DMS79 (cell line): ENCODE measurements around the gene SCUBE1.
A peak's percentile ranks its signal among the peaks of the same experiment; 100 is the strongest.

ENCODE experiments used
- DNase-seq: peaks from one replicate; lab custom pipeline; 2025; lab: John Stamatoyannopoulos, UW

SCUBE1 gene

GRCh38 chr22:43236411-43237166 lies 106.6 kb downstream of the SCUBE1 start:
- DNase-seq = no peak

- no peak for DNase-seq
These were observed 107.4 kb downstream of the SCUBE1 start for GRCh38 chr22:43235445-43236409.

- DNase-seq = no peak
These were observed 108.7 kb downstream of the SCUBE1 start for GRCh38 chr22:43234264-43234988.

- DNase-seq = no peak
These were observed 109.6 kb downstream of the SCUBE1 start for GRCh38 chr22:43233529-43233928.

- DNase-seq = no peak
These were observed 110.7 kb downstream of the SCUBE1 start for GRCh38 chr22:43232445-43232844.

GRCh38 chr22:43231724-43232034 lies 111.5 kb downstream of the SCUBE1 start:
- no peak for DNase-seq

- DNase-seq = peak; percentile 67
These were observed 112.0 kb downstream of the SCUBE1 start for GRCh38 chr22:43230971-43231723.

GRCh38 chr22:43230571-43230970 lies 112.6 kb downstream of the SCUBE1 start:
- no peak for DNase-seq

- DNase-seq = no peak
These were observed 114.3 kb downstream of the SCUBE1 start for GRCh38 chr22:43228863-43229262.

- no peak for DNase-seq
These were observed 114.8 kb downstream of the SCUBE1 start for GRCh38 chr22:43228330-43228729.

GRCh38 chr22:43227239-43227630 lies 115.9 kb downstream of the SCUBE1 start:
- no peak for DNase-seq

- DNase-seq = no peak
These were observed 116.6 kb downstream of the SCUBE1 start for GRCh38 chr22:43226377-43227238.

- no peak for DNase-seq
These were observed 117.6 kb downstream of the SCUBE1 start for GRCh38 chr22:43225609-43226008.

GRCh38 chr22:43222987-43223386 lies 120.2 kb downstream of the SCUBE1 start:
- no peak for DNase-seq

GRCh38 chr22:43222262-43222661 lies 120.9 kb downstream of the SCUBE1 start:
- no peak for DNase-seq

- DNase-seq = no peak
These were observed 122.4 kb downstream of the SCUBE1 start for GRCh38 chr22:43220625-43221380.

GRCh38 chr22:43218786-43219185 lies 124.4 kb downstream of the SCUBE1 start:
- DNase-seq = no peak

- DNase-seq = no peak
These were observed 125.7 kb downstream of the SCUBE1 start for GRCh38 chr22:43217285-43218030.

- no peak for DNase-seq
These were observed 126.4 kb downstream of the SCUBE1 start for GRCh38 chr22:43216738-43217137.
